Muscle layer of duodenum (tissue), 2 donors: ENCODE results near the gene ENKUR.

ENCODE experiments used
- H3K27ac ChIP-seq: one replicate; pipeline ENCODE4 v1.7.0; 2013; ENCODE audit warnings: mild to moderate bottlenecking, low read length
- H3K27me3 ChIP-seq: one replicate; pipeline ENCODE4 v1.7.0; 2013; ENCODE audit warnings: low read depth, mild to moderate bottlenecking, control low read depth, low read length
- H3K36me3 ChIP-seq, 2 donors: one replicate each; pipeline ENCODE4 v1.7.0; 2013; ENCODE audit warnings: low read length in 2 of 2, control low read depth in 1 of 2, mild to moderate bottlenecking in 1 of 2; ENCODE audit not compliant: insufficient read depth in 2 of 2, control insufficient read depth in 1 of 2
- H3K4me1 ChIP-seq, 2 donors: one replicate each; pipeline ENCODE4 v1.7.0; 2013; ENCODE audit warnings: low read length in 2 of 2, mild to moderate bottlenecking in 2 of 2, control low read depth in 1 of 2, moderate library complexity in 1 of 2; ENCODE audit not compliant: insufficient read depth in 2 of 2, control insufficient read depth in 1 of 2
- H3K4me3 ChIP-seq, 2 donors: one replicate each; pipeline ENCODE4 v1.7.0; 2013; ENCODE audit warnings: low read length in 2 of 2, low read depth in 1 of 2, mild to moderate bottlenecking in 1 of 2
- H3K9me3 ChIP-seq, 2 donors: one replicate each; pipeline ENCODE4 v1.7.0; 2013; ENCODE audit warnings: low read length in 2 of 2, control low read depth in 1 of 2, mild to moderate bottlenecking in 1 of 2; ENCODE audit not compliant: control insufficient read depth in 1 of 2
- donor health status: healthy.

The ENKUR gene

DNA sequence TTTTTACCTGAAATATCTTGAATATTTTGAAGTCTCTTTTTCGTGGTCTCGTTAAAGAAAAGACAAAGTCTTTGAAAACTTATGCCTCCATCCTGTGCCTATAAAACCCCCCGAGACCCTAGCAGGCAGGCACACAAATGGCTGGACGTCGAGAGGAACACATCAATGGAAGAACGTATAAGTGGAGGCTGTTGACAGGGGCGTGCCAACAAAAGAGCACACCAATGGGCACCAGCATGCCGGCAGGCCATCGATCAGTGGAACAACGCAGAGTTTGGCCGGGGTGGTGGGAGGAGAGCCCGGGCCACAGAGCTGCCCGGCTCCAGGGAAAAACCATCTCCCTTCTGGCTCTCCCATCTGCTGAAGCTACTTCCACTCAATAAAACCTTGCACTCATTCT, 24.7 kb downstream of the ENKUR start:
- no peaks in the 10 kb centered on the region for H3K36me3 ChIP-seq
- H3K4me1 ChIP-seq = no peaks in the 10 kb centered on the region
- H3K9me3 ChIP-seq = no peaks in the 10 kb centered on the region
- no peak overlapping the region for H3K4me3 ChIP-seq
- H3K27me3 ChIP-seq = no peaks in the 10 kb centered on the region
- no peak overlapping the region for H3K27ac ChIP-seq

- no peaks in the 10 kb centered on the region for H3K9me3 ChIP-seq
- no peaks in the 10 kb centered on the region for H3K27me3 ChIP-seq
- H3K27ac ChIP-seq = no peak overlapping the region
- H3K4me1 ChIP-seq = no peaks in the 10 kb centered on the region
- no peak overlapping the region for H3K4me3 ChIP-seq
- no peaks in the 10 kb centered on the region for H3K36me3 ChIP-seq
Observed at GRCh38 chr10:24989867-24990266, 26.1 kb downstream of the ENKUR start.

DNA sequence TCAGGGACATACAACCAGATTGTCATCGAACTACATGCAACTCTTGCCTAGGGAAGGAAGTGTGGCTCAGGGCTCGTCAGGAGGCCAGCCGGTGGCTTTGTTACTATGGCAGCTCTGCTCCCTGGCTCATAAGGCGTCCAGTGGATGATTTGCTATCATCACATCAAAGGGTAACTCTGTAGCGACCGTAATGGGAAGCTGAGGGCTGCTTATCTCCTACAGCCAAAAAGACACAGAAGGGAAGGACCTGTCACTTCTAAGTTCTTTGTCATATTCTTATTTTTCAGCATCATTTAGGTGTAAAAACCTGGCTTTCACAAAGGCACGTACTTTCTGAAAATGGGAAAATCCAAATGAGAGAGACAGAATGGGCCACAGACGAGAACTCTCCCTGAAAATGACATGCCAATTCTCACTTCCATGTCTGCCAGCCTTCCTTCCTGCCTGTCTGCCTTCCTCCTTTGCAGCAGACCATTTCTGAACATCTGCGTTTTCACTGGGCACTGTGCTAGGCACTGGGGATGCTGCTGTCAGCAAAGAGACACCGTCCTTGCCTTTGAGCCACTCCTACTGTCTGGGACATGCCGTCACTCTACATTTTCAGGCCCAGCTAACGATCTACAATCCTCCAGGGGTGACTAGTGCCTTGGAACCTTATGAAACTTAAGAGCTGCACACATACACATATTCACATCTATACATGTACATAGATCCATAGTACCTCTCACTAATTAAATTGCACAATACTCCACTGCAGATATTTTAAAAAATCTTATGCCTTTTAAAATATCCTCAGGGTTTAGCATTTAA, 26.9 kb downstream of the ENKUR start:
- no peaks in the 10 kb centered on the region for H3K9me3 ChIP-seq
- H3K27me3 ChIP-seq = no peaks in the 10 kb centered on the region
- H3K36me3 ChIP-seq = no peaks in the 10 kb centered on the region
- H3K4me3 ChIP-seq = no peak overlapping the region
- H3K4me1 ChIP-seq = no peaks in the 10 kb centered on the region
- no peak overlapping the region for H3K27ac ChIP-seq

- Histone ChIP-seq H3K27ac (no peak overlapping the region), H3K4me1 (no peaks in the 10 kb centered on the region)
Observed at GRCh38 chr10:24984906-24985305, 31.1 kb downstream of the ENKUR start.

DNA sequence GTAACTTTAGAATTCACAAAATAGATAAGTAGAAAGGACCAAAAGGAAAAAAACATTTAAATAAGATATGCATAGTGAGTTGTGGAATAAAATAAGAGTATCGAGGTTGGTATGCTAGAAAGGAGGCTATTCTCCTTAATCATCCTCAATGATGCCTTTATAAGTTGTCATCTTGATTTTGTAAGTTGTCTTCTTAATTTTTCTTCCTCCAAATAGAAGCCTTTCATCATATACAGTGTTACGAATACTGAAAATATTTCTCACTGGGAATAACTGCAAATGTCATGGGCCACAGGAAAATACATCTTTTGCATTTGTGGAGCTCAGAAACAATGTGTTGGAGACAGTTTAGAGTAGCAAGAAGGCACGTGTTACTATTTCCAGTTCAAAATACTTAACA, 32.0 kb downstream of the ENKUR start:
- no peak overlapping the region for H3K4me3 ChIP-seq
- no peaks in the 10 kb centered on the region for H3K9me3 ChIP-seq
- H3K27me3 ChIP-seq = no peaks in the 10 kb centered on the region
- no peak overlapping the region for H3K27ac ChIP-seq
- H3K36me3 ChIP-seq = no peaks in the 10 kb centered on the region
- H3K4me1 ChIP-seq = no peaks in the 10 kb centered on the region

More at GRCh38 chr10:24984906-24985305, 31.1 kb downstream of the ENKUR start:
- Histone ChIP-seq H3K9me3 (no peaks in the 10 kb centered on the region), H3K4me3 (no peak overlapping the region), H3K36me3 (no peaks in the 10 kb centered on the region), H3K27me3 (no peaks in the 10 kb centered on the region)

DNA sequence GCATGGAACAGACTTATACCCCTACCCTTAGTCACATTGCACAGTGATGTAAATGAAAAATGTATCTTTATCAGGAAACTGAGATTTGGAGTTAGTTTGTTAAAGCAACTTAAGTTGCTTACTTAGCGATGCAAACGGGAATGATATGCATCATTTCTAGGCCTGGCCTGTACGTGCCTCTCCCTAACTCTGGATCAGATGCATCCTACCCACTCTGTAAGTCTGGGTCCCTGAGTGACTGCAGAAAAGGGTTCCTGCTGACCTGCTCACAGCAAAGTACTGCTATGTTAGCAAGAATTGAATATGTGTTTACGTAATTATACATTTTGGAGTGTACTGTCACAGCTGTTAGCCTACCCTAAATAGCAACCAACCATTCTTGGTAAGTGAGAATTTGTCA, 32.8 kb downstream of the ENKUR start:
- no peak overlapping the region for H3K27ac ChIP-seq
- no peaks in the 10 kb centered on the region for H3K9me3 ChIP-seq
- H3K4me1 ChIP-seq = no peaks in the 10 kb centered on the region
- H3K4me3 ChIP-seq = no peak overlapping the region
- H3K27me3 ChIP-seq = no peaks in the 10 kb centered on the region
- H3K36me3 ChIP-seq = no peaks in the 10 kb centered on the region

GRCh38 chr10:24982319-24983112, 33.4 kb downstream of the ENKUR start:
- H3K27me3 ChIP-seq = no peaks in the 10 kb centered on the region
- H3K27ac ChIP-seq = no peak overlapping the region
- no peaks in the 10 kb centered on the region for H3K36me3 ChIP-seq
- no peak overlapping the region for H3K4me3 ChIP-seq
- no peaks in the 10 kb centered on the region for H3K4me1 ChIP-seq
- H3K9me3 ChIP-seq = no peaks in the 10 kb centered on the region

DNA sequence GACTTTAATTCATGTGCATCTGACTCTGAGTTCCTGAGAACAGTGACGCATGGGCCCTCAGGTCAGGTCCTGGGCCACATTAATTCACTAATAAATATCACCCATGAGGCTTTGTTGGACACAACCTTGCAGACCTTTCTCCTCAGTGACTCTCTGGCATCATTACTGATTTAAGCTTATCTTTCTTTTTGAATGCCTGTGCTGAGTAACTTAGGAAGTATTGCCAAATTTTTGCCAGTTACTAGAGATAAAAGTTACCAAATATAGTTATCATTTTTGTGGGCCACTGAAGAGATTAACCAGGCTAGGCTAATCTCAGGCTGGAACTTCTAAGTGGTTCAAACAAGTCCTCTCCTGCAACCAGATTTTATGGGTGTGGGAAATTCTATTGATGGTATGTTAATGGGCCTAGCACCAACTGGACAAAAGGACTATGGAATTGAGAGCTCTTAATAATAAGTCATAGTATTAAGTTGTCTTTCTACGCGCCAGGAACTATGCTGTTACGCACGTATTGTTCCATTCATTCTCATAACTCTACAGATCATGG, 34.7 kb downstream of the ENKUR start:
- H3K4me3 ChIP-seq = no peak overlapping the region
- no peaks in the 10 kb centered on the region for H3K9me3 ChIP-seq
- no peaks in the 10 kb centered on the region for H3K36me3 ChIP-seq
- H3K4me1 ChIP-seq = no peaks in the 10 kb centered on the region
- no peak overlapping the region for H3K27ac ChIP-seq
- no peaks in the 10 kb centered on the region for H3K27me3 ChIP-seq

DNA sequence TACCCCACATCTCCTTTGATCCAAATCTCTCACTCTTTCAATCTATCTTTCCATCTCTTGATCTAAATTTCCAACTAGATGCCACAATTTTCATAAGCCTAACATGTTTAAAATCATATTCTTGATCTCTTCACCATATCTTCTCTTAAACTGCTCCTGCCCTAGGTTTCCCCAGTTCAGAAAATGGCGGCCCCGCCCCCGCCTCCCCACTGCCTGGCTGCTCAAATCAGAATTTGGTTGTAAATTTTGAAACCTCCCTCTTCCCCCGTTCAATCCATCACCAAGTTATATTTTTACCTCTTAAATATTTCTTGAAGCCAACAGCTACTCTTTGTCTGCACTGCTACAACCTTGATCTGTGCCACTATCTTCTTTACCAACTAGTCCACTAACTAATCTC, 36.3 kb downstream of the ENKUR start:
- Histone ChIP-seq H3K27ac (no peak overlapping the region), H3K4me3 (no peak overlapping the region), H3K9me3 (no peaks in the 10 kb centered on the region), H3K4me1 (no peaks in the 10 kb centered on the region), H3K27me3 (no peaks in the 10 kb centered on the region), H3K36me3 (no peaks in the 10 kb centered on the region)

DNA sequence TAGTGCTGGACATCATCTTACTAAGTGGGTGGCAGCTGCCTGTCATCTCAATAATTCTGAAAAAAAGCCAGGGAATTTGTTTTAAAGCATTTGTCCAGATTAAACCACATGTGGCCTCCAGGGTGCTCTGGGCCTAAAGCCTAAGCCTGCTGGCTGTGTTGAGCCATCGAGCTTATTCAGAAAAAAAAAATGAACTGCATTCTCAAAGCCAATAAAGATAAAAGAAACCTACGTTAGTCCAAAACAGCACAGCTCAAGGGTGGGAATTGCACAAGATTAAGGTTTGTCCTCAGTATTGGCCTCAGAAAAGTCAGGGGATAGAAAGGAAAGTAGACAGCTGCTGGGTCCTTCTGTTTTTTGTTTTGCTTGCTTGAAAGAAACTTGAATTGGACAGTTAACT, 41.0 kb downstream of the ENKUR start:
- Histone ChIP-seq H3K36me3 (no peaks in the 10 kb centered on the region), H3K9me3 (no peaks in the 10 kb centered on the region), H3K4me3 (no peak overlapping the region), H3K27ac (no peak overlapping the region), H3K4me1 (no peaks in the 10 kb centered on the region), H3K27me3 (no peaks in the 10 kb centered on the region)

GRCh38 chr10:24973163-24973562, 42.8 kb downstream of the ENKUR start:
- H3K4me3 ChIP-seq = no peak overlapping the region
- no peak overlapping the region for H3K27ac ChIP-seq
- H3K36me3 ChIP-seq = no peaks in the 10 kb centered on the region
- no peaks in the 10 kb centered on the region for H3K9me3 ChIP-seq
- H3K27me3 ChIP-seq = no peaks in the 10 kb centered on the region
- no peaks in the 10 kb centered on the region for H3K4me1 ChIP-seq
